Cardiac muscle cell (in vitro differentiated cells and primary cell): ENCODE measurements around the gene TMEM255B. TPM values are rescaled to one million over a fixed set of nuclear protein-coding genes. Genes with fewer than 3 reads are reported as not detected.
"Not testable (repeated sequence)": the region's sequence is repeated elsewhere in the genome, so short reads cannot be mapped to it uniquely, and the experiment has no call there.

Experiments used
- DNase-seq, 2 donors: peaks; one replicate each; pipeline versions ENCODE4 v3.0.0 to v3.0.0-alpha.2; 2010 to 2017; ENCODE audit warnings: low read depth in 1 of 2, low spot score in 1 of 2
- H3K27ac ChIP-seq: fragments of 200-600 bp; sonication (generic); 2 replicates; pipeline ENCODE4 v1.5.1; 2016
- H3K27me3 ChIP-seq: fragments of 200-600 bp; sonication (generic); 2 replicates; pipeline ENCODE4 v1.6.0; 2016; ENCODE audit warnings: control low read depth
- H3K36me3 ChIP-seq: fragments of 200-600 bp; sonication (generic); 2 replicates; pipeline ENCODE4 v1.5.1; 2016; ENCODE audit warnings: control low read depth
- H3K4me1 ChIP-seq: fragments of 200-600 bp; sonication (generic); 2 replicates; pipeline ENCODE4 v1.8.1; 2017; ENCODE audit warnings: low read depth, mild to moderate bottlenecking, mixed run types
- H3K4me3 ChIP-seq: fragments of 200-600 bp; sonication (generic); 2 replicates; pipeline ENCODE4 v1.5.1; 2016; ENCODE audit warnings: mild to moderate bottlenecking
- H3K9me3 ChIP-seq: fragments of 200-600 bp; sonication (generic); 2 replicates; pipeline ENCODE4 v1.5.1; 2017; ENCODE audit warnings: low read depth, mild to moderate bottlenecking, control low read depth
- polyA plus RNA-seq: library from polyadenylated mRNA; unstranded; fragments of >200 nt; fragmentation: Nextera tagmentation; extraction: Ambion mirVana; gene quantifications from 2 replicates; pipeline ENCODE4 v1.2.1, GENCODE V29; 2016
- total RNA-seq: library from RNA; depleted of rRNA; stranded (reverse); fragments of >200 nt; gene quantifications from 2 replicates; pipeline ENCODE4 v1.2.3, GENCODE V29; 2016
- TF ChIP-seq, protein P1 (sequence below): IDR thresholded peaks from 2 replicates; pipeline ENCODE4 v1.5.1; 2012; ENCODE audit warnings: low read depth, mild to moderate bottlenecking, low read length

Gene TMEM255B
- total and polyA plus RNA-seq, 2 experiments from 2014 or later: 0.17 TPM; not detected in 1

- Histone ChIP-seq H3K27me3 (no peaks in the 10 kb centered on the region), H3K9me3 (no peaks in the 10 kb centered on the region), H3K4me1 (no peaks in the 10 kb centered on the region), H3K4me3 (no peak overlapping the region), H3K36me3 (no peaks in the 10 kb centered on the region), H3K27ac (no peak overlapping the region)
- TF ChIP-seq, protein P1, sequence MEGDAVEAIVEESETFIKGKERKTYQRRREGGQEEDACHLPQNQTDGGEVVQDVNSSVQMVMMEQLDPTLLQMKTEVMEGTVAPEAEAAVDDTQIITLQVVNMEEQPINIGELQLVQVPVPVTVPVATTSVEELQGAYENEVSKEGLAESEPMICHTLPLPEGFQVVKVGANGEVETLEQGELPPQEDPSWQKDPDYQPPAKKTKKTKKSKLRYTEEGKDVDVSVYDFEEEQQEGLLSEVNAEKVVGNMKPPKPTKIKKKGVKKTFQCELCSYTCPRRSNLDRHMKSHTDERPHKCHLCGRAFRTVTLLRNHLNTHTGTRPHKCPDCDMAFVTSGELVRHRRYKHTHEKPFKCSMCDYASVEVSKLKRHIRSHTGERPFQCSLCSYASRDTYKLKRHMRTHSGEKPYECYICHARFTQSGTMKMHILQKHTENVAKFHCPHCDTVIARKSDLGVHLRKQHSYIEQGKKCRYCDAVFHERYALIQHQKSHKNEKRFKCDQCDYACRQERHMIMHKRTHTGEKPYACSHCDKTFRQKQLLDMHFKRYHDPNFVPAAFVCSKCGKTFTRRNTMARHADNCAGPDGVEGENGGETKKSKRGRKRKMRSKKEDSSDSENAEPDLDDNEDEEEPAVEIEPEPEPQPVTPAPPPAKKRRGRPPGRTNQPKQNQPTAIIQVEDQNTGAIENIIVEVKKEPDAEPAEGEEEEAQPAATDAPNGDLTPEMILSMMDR: no peak
- no peak for DNase-seq
These were observed 28.7 kb downstream of the TMEM255B start for GRCh38 chr13:113787694-113788093.

GRCh38 chr13:113788413-113789135 lies 29.5 kb downstream of the TMEM255B start:
- no peaks in the 10 kb centered on the region for H3K9me3 ChIP-seq
- no peaks in the 10 kb centered on the region for H3K27me3 ChIP-seq
- H3K27ac ChIP-seq: no peak overlapping the region
- TF ChIP-seq, protein P1: no peak
- no peaks in the 10 kb centered on the region for H3K36me3 ChIP-seq
- DNase-seq: no peak
- no peak overlapping the region for H3K4me3 ChIP-seq
- no peaks in the 10 kb centered on the region for H3K4me1 ChIP-seq

- H3K27ac ChIP-seq: no peak overlapping the region
- H3K9me3 ChIP-seq: no peaks in the 10 kb centered on the region
- H3K27me3 ChIP-seq: no peaks in the 10 kb centered on the region
- TF ChIP-seq, protein P1: no peak
- H3K4me3 ChIP-seq: no peak overlapping the region
- H3K4me1 ChIP-seq: no peaks in the 10 kb centered on the region
- no peaks in the 10 kb centered on the region for H3K36me3 ChIP-seq
- no peak for DNase-seq
These were observed 30.1 kb downstream of the TMEM255B start for GRCh38 chr13:113789167-113789566.

GRCh38 chr13:113789931-113790330 lies 30.9 kb downstream of the TMEM255B start:
- not testable (repeated sequence) for H3K4me1 ChIP-seq, H3K4me3 ChIP-seq, H3K27ac ChIP-seq, H3K27me3 ChIP-seq, H3K9me3 ChIP-seq, DNase-seq, H3K36me3 ChIP-seq

DNA sequence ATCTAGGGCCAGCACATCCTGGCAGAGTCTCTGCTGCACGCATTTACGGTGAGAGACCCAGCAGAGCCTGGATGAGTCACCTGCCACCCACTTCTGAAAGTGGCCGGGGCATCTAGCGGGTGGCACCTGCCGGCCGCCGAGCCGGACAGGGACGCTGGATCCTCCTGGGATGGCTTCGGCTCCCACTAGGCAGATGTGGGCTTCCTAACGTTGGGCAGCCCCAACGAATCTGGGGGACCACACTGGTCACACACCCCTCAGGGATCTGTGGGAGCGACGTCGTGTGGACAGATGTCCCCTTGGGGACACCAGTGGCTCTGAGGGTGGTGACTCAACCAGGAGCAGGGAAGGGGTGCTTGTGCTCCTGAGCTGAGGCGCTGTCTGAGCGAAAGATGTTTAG lies 32.2 kb downstream of the TMEM255B start:
- no peak for DNase-seq
- Histone ChIP-seq H3K27ac (no peak overlapping the region), H3K27me3 (no peaks in the 10 kb centered on the region), H3K4me1 (no peaks in the 10 kb centered on the region), H3K4me3 (no peak overlapping the region), H3K36me3 (no peaks in the 10 kb centered on the region), H3K9me3 (no peaks in the 10 kb centered on the region)
- TF ChIP-seq, protein P1: no peak

DNA sequence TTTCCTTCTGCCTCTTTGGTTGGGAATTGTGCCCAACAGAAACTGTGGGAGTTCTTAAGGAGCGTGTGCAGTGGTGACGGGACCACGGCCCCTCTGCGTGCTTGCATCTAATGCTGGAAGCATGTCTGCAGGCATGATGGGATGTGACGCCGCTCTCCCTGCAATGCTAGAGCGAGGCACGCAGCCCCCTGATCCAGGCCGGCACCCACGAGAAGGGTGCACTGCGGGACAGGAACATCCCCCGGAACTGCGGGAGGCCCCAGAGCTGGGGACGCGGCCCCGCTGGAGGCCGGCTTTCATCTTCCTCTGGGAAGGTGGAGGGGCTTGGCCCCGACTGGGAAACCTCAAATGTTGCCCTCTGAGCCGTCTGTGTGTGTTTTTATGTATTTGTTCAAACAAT lies 32.7 kb downstream of the TMEM255B start:
- no peaks in the 10 kb centered on the region for H3K36me3 ChIP-seq
- H3K4me1 ChIP-seq: no peaks in the 10 kb centered on the region
- no peak overlapping the region for H3K27ac ChIP-seq
- H3K27me3 ChIP-seq: no peaks in the 10 kb centered on the region
- no peaks in the 10 kb centered on the region for H3K9me3 ChIP-seq
- no peak for DNase-seq
- no peak overlapping the region for H3K4me3 ChIP-seq
- TF ChIP-seq, protein P1: no peak
